ENCODE measurements around the gene LGALS7.

Gene LGALS7

GRCh38 chr19:38737921-38738737 lies 35.2 kb downstream of the LGALS7 start:
- DNase-seq: no peak

DNA sequence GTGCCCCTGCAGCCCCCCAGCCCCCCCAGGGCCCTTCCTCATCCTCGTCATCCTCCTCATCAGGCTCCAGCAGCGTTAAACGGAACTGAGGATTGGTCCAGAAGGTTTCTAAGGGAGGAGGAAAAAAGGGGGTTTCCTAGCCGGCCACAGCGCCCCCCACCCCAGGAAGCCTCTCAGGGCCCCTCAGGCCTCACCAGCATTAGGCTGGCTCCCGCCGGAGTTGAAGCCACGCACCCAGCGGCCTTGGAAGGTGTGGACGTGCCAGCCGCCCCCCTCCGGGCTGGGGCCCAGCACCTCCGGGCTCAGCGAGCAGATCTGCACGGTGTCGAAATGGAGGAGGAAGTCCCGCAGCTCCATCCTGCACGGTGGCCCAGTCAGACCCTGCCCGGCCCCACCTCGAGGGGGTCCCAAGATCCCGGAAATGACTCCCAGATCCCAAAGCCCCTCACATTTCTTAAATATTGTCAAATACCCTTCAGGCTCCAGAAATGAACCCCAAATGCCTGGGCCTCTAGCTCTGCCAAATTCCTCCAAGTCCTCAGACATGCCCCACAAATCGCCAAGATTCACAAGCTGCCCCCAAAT lies 35.9 kb downstream of the LGALS7 start:
- no peak for DNase-seq

DNA sequence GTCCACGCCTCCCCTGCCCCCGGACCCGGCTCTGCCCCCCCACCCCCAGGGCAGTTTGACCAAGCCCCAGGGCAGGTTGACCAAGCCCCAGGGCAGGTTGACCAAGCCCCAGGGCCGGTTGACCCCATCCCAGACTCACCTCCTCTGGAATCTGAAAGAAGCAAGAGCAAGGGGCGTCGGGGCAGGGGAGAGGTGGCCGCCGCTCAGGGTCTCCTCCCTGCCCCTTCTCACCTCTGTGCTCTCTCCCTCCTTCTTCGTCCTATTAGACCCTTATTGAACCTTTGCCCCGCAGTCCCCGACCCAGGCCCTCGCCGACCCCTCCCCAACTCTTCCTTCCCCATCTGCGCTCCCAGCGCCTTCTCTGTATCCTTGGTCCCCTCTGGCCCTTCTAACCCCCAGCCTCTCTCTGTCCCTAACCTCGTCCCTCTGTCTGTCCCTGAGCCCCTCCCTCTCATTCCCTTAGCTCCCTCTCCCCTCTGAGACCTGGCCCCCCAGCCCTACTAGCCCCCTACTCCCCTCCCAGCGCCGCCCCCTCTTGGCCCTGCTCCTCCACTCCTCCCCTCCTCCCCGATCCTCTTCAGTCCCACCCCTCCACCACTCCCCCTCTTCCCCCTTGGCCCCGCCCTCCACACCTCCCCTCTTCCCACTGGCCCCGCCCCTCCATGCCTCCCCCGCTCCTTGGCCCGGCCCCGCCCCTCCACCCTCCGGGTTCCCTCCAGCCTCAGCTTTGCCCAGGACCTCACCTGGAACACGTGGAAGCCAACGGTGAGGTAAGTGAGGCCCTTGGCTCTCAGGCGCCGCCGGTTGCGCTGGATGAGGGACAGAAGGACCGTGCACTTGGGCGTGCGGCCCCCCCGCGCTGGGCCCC lies 36.7 kb downstream of the LGALS7 start:
- peak; percentile 55 for DNase-seq

DNA sequence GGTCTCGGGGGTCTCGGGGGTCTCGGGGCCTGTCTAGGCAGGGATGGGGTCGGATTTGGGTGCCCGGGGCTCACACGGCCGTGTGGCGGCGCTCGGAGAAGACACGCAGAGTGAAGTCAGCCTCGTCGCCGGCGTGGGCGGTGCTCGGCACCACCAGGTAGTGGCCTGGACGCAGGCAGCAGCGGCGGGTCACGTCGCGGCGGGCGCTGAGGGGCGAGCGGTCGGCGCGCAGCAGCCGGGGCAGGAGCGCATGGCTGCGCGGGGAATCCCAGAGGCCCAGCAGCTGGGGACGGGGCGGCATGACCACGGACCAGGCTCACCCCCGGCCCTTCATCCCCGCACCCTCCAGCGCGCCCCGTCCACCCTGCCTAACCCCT lies 37.3 kb downstream of the LGALS7 start:
- peak; percentile 28 for DNase-seq

- DNase-seq: no peak
Observed at GRCh38 chr19:38735257-38735686, 38.0 kb downstream of the LGALS7 start.

DNA sequence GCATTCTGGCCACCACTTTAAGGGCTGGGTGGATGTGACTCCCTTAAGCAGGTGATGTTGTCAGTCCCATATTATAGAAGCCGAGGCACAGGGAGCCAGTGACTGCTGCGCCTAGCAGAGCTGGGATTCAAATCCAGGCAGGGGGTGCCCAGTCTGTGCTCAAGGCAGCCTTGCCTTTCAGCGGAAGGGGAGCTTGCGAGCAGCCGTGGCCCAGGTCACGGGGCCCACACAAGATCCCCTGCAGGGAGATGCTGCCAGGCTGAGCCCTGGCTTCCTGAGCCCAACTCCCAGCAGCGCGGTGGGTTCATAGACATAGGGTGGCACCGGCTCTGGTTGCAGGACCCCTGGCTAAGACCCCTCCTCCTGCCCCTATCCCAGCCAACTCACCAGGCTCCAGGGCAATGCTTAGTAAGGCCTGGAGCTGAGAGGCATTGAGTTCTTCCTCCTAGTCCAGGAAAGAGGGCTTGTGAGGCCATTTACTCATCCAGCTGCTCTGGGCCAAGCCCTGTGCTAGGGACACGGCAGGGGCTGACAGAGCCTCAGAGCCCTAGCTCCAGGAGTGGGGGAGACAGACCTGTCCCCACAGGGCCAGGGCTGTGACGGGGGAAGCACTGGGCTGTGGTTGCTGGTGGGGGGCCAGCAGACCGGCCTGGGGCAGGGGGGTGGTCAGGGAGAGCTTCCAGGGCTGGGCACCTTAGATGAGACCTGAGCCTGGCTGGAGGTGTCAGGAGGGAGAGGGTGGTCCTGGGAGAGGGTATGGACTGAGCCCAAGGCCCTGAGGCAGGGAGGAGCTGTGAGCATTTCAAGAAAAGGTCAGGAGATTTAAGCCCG lies 38.7 kb downstream of the LGALS7 start:
- DNase-seq: peak; percentile 35

- DNase-seq: no peak
Observed at GRCh38 chr19:38734176-38734425, 39.2 kb downstream of the LGALS7 start.

GRCh38 chr19:38733493-38734175 lies 39.7 kb downstream of the LGALS7 start:
- DNase-seq: peak; percentile 18

GRCh38 chr19:38733241-38733492 lies 40.1 kb downstream of the LGALS7 start:
- no peak for DNase-seq

DNA sequence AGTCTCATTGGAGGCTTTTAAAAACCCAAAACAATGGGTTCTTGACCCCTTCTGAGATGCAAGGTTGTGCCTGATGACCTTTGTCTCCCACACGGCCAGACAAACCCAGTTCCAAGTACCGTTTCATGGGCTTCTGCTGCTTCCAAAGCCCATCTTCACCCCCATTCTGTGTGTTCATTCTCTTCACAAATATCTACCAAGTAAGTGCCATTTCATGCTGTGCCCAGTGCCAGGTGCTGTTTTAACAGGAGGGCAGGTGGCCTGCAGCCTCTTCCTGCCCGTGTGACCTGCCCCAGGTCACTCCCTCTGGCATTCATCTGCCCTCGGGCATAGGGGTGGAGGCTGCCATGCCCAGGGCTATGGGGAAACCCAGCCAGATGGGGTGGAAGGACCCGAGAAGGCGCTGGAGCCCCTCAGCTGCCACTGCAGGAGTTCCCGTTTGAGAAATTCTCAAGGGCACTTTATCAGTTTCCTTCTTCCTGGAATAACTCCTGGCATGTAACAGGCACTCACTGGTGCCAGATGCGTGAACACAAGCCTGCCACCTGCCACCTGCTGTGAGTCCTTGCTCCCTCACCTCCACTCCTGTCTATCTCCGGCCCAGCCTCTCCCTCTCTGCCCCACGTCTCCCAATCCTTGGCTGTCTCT lies 41.5 kb downstream of the LGALS7 start:
- no peak for DNase-seq

DNA sequence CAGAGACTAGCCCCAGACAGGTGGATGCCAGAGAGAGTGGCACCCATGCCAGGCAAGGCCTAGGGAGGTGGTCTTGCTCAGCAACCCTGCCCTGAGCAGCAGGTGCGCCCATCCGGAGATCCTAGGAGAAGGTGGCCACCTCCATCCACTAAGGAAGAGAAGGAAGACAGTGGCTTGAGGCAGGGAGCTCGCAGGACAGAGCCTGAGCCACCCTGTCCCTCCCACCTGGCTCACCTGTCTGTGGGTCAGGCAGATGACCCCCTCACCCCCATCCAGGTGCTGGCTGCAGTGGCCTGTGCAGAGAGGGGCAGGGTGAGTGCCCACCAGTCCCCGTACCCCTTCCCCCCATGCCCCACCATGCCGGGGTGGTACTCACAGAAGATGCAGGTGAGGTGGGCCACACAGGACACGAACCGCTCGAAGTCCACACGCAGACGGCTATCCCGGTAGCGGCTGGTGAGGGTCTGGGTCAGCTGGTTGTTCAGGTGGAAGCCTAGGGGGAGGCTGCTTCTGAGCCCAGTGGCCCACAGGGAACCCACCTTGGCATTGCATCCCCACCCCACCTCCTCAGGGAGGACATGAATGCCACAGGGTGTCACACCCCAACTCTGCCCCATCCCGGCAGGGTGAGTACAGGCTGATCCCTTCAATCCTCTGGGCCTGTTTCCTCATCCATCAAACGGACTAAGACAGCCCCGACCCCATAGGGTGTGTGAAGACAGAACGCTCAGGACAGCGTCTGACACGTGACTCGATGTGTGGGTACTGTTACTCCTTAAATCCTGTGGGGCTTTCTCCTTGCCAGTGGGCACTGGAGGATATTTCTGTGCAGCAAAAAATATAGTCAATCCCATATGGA lies 42.4 kb downstream of the LGALS7 start:
- DNase-seq: no peak

DNA sequence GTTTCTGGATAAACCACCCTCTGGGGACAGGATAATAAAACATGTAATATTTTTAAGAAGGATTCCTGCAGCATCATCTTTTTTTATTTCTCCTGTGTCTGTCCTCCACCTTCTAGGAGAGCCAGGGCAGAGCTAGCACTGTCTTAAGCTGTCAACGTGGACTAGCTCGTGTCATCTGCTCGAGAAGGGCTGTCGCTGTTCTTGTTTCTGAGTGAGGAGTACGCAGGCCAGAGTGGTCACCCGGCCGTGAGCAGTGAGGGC lies 42.9 kb downstream of the LGALS7 start:
- DNase-seq: no peak

DNA sequence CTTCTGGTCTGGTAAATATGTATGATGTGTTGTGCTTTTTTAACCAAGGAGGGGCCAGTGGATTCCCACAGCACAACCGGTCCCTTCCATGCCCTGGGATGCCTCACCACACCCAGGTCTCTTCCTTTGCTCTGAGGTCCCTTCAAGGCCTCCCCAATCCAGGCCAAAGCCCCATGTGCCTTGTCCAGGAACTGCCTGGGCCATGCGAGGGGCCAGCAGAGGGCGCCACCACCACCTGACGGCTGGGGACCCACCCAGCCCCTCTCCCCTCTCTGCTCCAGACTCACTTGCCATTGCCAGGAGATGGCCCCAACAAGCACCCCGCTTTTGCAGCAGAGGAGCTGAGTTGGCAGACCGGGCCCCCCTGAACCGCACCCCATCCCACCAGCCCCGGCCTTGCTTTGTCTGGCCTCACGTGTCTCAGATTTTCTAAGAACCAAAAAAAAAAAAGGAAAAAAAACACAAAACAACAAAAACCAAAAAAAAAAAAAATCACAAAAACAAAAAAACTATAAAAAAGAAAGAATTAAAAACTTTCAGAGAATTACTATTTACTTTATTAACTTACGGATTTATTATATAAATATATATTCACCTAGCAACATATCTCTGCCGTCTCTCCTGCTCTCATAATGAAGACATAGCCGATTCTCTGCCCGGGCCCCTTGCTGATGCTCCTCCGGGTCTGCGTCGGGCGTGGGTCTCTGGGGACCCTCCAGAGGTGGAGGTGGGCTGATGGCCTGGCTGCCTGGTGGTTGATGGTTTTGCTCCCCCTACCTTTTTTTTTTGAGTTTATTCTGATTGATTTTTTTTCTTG lies 43.5 kb downstream of the LGALS7 start:
- DNase-seq: peak; percentile 50

DNA sequence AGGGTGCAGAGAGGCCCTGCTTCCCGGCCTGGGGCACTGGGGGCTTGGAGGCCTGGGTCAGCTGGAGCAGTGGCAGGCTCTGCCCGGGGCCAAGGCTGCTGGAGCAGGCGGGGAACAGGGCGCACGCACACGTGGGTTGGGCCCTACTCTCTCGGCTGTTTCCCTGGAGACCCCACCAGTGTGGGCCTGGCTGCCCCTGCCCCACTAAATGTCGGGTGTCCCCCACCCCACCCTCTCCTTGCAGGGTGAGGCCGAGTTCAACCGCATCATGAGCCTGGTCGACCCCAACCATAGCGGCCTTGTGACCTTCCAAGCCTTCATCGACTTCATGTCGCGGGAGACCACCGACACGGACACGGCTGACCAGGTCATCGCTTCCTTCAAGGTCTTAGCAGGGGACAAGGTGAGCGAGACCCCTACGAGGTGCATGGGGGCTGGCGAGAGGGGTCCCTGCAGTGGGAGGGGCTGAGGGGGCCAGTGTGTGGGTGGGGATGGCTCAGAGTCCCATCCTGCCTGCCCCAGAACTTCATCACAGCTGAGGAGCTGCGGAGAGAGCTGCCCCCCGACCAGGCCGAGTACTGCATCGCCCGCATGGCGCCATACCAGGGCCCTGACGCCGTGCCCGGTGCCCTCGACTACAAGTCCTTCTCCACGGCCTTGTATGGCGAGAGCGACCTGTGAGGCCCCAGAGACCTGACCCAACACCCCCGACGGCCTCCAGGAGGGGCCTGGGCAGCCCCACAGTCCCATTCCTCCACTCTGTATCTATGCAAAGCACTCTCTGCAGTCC lies 44.4 kb downstream of the LGALS7 start:
- no peak for DNase-seq

- peak; percentile 17 for DNase-seq
Observed at GRCh38 chr19:38727868-38728660, 45.3 kb downstream of the LGALS7 start.

- no peak for DNase-seq
Observed at GRCh38 chr19:38727306-38727867, 45.9 kb downstream of the LGALS7 start.

DNA sequence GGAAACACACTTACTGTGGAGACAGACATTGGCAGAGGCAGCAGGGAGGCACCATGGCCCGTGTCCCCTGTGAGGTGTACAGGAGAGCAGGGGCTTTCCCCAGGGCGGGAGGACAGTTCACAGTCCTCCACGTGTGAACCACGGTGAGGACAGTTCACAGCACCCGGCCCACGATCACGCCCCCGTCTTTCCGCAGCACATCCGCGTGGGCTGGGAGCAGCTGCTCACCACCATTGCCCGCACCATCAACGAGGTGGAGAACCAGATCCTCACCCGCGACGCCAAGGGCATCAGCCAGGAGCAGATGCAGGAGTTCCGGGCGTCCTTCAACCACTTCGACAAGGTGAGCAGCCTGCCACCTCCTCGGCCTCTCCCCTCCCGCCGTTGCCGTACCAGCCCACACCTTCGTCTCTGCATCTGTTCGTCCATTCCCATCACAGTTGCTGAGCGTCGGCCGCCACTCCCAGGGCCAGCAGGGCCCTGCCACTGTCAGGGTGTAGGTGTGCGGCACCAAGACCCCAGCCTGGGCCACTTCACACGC lies 46.5 kb downstream of the LGALS7 start:
- DNase-seq: no peak

DNA sequence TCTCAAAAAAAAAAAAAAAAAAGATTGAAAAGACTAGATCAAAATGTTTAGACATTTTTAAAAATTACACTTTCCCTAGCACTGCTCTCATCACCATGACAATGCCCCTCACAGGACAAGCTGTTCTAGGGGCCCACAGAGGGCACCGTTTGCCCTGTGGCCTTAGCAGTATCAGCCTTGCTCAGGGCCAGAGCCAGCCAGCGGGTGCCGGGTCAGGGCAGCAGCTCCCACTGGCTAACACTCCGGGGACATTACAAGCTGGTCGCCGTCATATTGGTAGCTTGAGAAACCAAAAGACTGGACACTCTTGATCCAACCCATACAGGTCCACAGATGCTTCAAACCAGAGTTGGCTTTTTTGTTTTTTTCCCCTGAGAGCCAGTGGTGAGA lies 47.0 kb downstream of the LGALS7 start:
- no peak for DNase-seq
